Left renal cortex interstitium (tissue), 4 donors: ENCODE data around the gene SLC17A2. TPM values are rescaled to one million over a fixed set of nuclear protein-coding genes. Genes with fewer than 3 reads are reported as not detected.
"Not testable (repeated sequence)": the region's sequence is repeated elsewhere in the genome, so short reads cannot be mapped to it uniquely, and the experiment has no call there.

Source experiments
- DNase-seq, 4 donors: peaks; one replicate each; pipeline ENCODE4 v3.0.0-alpha.2; 2013; ENCODE audit warnings: low read depth in 4 of 4, low spot score in 2 of 4, missing footprints in 1 of 4
- polyA plus RNA-seq, 4 donors: library from polyadenylated mRNA; unstranded; fragments of 120-200 nt; gene quantifications; one replicate each; pipeline ENCODE4 v1.2.1, GENCODE V29; 2013; ENCODE audit not compliant: insufficient read length in 4 of 4

SLC17A2 gene
- polyA plus RNA-seq, 4 donors: 0.38 to 1.2 (median 0.64) TPM

- no peak for DNase-seq
These were observed 23.2 kb upstream of the SLC17A2 start for GRCh38 chr6:25953733-25954132.

- DNase-seq: no peak
These were observed 22.0 kb upstream of the SLC17A2 start for GRCh38 chr6:25952535-25952934.

- DNase-seq: no peak
These were observed 21.0 kb upstream of the SLC17A2 start for GRCh38 chr6:25951296-25952032.

GRCh38 chr6:25950297-25950696 is 19.8 kb upstream of the SLC17A2 start:
- no peak for DNase-seq

- no peak for DNase-seq
These were observed 19.2 kb upstream of the SLC17A2 start for GRCh38 chr6:25949695-25950094.

- not testable (repeated sequence) for DNase-seq
These were observed 17.0 kb upstream of the SLC17A2 start for GRCh38 chr6:25947492-25947891.

GRCh38 chr6:25946631-25947030 is 16.1 kb upstream of the SLC17A2 start:
- no peak for DNase-seq

GRCh38 chr6:25945738-25946137 is 15.2 kb upstream of the SLC17A2 start:
- DNase-seq: not testable (repeated sequence)

GRCh38 chr6:25944688-25945574 is 14.4 kb upstream of the SLC17A2 start:
- DNase-seq: no peak

- DNase-seq: no peak
These were observed 13.4 kb upstream of the SLC17A2 start for GRCh38 chr6:25943887-25944286.

- DNase-seq: peak in 1 of 4 donors; percentile 20
These were observed 12.2 kb upstream of the SLC17A2 start for GRCh38 chr6:25942561-25943147.

GRCh38 chr6:25939593-25939992 is 9.1 kb upstream of the SLC17A2 start:
- DNase-seq: no peak

GRCh38 chr6:25935953-25936352 is 5.5 kb upstream of the SLC17A2 start:
- no peak for DNase-seq

- DNase-seq: no peak
These were observed 4.3 kb upstream of the SLC17A2 start for GRCh38 chr6:25934735-25935313.

GRCh38 chr6:25934156-25934555 is 3.7 kb upstream of the SLC17A2 start:
- DNase-seq: no peak

- no peak for DNase-seq
These were observed 869 bp upstream of the SLC17A2 start for GRCh38 chr6:25931411-25931709.

- not testable (repeated sequence) for DNase-seq
These were observed 706 bp downstream of the SLC17A2 start for GRCh38 chr6:25929785-25930184.

GRCh38 chr6:25928562-25929324 is 1.7 kb downstream of the SLC17A2 start:
- no peak for DNase-seq

- no peak for DNase-seq
These were observed 2.7 kb downstream of the SLC17A2 start for GRCh38 chr6:25927756-25928216.

- no peak for DNase-seq
These were observed 3.3 kb downstream of the SLC17A2 start for GRCh38 chr6:25927178-25927577.
